ENCODE measurements around the gene LTK.

Gene LTK

GRCh38 chr15:41543521-41543870 is 29.9 kb upstream of the LTK start:
- in situ Hi-C loops (cut with HindIII; ENCODE audit: low pct_ligation_motif_present, low pct_unique_long_range_greater_than_20kb, low sequenced_read_pairs) = no loop called here
- no peak for DNase-seq

DNA sequence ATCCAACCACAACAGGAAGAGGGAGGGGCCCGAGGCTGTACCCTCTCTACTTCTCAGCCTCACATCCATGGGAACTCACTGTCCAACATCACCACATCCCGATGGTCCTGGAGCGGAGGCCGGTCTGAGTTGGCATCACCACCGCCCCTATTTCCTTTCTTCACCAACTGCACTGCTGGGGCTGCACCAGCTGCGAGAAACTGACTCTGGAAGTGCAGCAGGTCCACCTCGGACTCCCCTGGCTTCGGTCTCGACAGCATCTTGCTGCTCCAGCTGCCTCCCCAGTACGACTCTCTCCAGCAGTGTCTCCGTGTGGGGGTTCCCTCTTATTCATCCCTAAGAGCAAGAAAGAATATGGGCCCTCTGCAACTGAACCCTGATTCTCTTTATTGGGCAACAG is 23.2 kb upstream of the LTK start:
- DNase-seq = no peak
- in situ Hi-C loops (cut with HindIII; ENCODE audit: low pct_ligation_motif_present, low pct_unique_long_range_greater_than_20kb, low sequenced_read_pairs) = no loop called here

GRCh38 chr15:41535544-41535943 is 21.9 kb upstream of the LTK start:
- in situ Hi-C loops (cut with HindIII; ENCODE audit: low pct_ligation_motif_present, low pct_unique_long_range_greater_than_20kb, low sequenced_read_pairs) = no loop called here
- no peak for DNase-seq

- in situ Hi-C loops (cut with HindIII; ENCODE audit: low pct_ligation_motif_present, low pct_unique_long_range_greater_than_20kb, low sequenced_read_pairs) = no loop called here
- DNase-seq = no peak
These were observed 16.8 kb upstream of the LTK start for GRCh38 chr15:41530363-41530956.

DNA sequence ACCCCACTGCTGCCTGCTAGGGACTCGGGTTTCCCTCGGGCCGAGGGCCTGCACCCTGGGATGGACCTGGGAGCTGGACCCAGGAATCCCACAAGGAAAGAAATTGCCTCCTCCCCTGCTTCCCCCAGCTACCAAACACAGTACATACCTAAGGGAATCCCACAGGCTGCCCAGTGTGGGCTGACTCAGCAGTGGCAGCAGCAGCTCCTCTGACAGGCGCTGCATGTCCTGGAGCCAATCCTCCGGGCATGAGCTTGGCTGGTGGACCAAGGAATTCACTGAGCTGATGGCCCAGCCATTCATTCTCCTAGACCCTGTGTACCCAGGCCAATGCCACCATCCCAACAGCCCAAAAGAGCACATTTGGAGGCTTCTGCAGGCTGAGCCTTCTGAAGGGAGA is 9.5 kb upstream of the LTK start:
- no peak for DNase-seq
- in situ Hi-C loops (cut with HindIII; ENCODE audit: low pct_ligation_motif_present, low pct_unique_long_range_greater_than_20kb, low sequenced_read_pairs) = no loop called here

DNA sequence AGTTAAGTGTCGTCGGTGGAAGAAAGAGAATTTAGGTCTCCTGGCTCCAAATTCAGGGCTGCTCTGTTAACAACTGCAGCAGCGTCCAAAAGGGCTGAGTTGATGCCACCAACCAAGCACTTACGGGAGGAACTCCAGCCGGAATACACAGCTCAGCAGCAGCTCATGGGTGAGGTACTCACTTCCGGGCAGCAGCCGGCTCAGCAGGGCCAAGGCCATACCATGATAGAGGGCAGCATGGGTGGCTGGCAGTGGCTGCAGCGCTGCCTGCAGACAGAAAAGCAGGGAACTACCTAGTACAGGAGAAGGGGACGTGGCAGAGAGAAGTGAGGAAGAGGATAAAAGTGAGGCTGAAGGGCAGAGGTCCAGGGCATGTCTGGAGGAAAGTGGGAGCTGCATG is 8.0 kb upstream of the LTK start:
- in situ Hi-C loops (cut with HindIII; ENCODE audit: low pct_ligation_motif_present, low pct_unique_long_range_greater_than_20kb, low sequenced_read_pairs) = no loop called here
- DNase-seq = no peak

GRCh38 chr15:41520636-41521035 is 7.0 kb upstream of the LTK start:
- in situ Hi-C loops (cut with HindIII; ENCODE audit: low pct_ligation_motif_present, low pct_unique_long_range_greater_than_20kb, low sequenced_read_pairs) = no loop called here
- no peak for DNase-seq

GRCh38 chr15:41517895-41518449 is 4.3 kb upstream of the LTK start:
- in situ Hi-C loops (cut with HindIII; ENCODE audit: low pct_ligation_motif_present, low pct_unique_long_range_greater_than_20kb, low sequenced_read_pairs) = no loop called here
- DNase-seq = no peak

- DNase-seq = no peak
These were observed 604 bp downstream of the LTK start for GRCh38 chr15:41512940-41513505.

DNA sequence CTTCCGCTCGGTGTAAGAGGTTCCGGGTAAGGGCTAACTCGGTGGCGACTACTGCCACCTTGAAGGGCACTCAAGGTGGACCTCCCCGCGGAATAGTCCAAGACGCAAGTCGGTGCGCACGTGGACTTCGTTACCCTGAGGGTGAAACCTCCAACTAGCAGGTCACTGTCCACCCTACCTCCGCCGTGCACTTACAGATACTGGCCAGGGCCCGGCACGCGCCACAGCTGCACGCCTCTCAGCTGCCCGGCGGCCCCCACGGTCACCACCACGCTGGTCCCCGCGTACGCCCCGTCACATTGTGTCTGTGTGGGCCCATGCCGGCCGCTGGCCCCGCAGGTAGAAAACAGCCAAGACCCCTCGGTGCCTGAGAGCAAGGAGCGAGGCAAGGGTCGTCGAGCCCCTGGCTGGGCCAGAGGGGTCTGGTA is 1.1 kb downstream of the LTK start:
- in situ Hi-C loops (cut with HindIII; ENCODE audit: low pct_ligation_motif_present, low pct_unique_long_range_greater_than_20kb, low sequenced_read_pairs) = no loop called here
- no peak for DNase-seq

More at GRCh38 chr15:41512940-41513505, 604 bp downstream of the LTK start:
- in situ Hi-C loops (cut with HindIII; ENCODE audit: low pct_ligation_motif_present, low pct_unique_long_range_greater_than_20kb, low sequenced_read_pairs) = no loop called here

GRCh38 chr15:41511899-41512369 is 1.7 kb downstream of the LTK start:
- in situ Hi-C loops (cut with HindIII; ENCODE audit: low pct_ligation_motif_present, low pct_unique_long_range_greater_than_20kb, low sequenced_read_pairs) = no loop called here
- DNase-seq = no peak

DNA sequence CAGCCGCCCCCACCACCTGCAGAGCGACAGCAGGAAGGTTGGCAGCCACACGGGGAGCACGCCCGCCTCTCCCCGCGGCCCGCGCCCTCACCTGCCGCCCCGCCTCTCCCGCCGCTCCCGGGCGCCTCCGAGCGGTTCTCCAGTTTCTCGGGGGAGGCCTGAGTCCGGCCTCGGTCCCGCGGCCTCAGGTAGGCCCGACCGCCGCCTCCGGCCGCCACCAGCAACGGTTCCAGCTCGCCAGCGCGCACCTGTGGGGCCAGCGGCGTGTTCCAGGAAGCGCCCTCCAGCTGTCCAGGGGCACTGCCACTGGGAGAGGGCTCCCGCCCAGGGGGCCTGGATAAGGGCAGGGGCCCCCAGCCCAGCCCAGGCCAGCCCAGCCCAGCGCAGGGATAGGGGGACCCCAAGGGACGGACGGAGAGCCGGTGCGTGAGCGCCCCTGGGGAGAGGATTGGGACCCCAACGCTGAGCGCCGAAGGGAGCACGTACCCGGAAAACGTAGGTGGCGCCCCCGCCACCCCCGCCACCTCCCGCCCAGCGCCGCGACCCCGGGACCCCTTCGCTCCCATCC is 2.2 kb downstream of the LTK start:
- DNase-seq = no peak
- in situ Hi-C loops (cut with HindIII; ENCODE audit: low pct_ligation_motif_present, low pct_unique_long_range_greater_than_20kb, low sequenced_read_pairs) = no loop called here

DNA sequence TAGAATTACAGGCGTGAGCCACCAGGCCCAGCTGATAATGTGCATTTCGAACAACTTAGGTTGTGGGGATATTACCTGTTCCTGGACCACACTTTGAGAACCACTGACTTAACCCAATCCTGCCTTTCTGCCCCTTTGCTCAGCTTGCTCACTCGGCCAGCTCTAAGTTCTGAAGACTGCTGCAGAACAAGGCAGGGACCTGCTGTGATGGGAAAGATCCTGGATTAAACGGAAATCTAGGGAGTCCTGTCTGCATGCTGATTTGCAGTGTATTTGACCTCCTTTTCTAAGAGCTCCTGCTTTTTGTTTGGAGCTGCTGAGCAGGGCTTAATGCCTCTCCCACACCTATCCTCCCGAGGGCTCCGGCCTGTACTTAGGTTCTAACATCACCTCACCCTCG is 2.9 kb downstream of the LTK start:
- in situ Hi-C loops (cut with HindIII; ENCODE audit: low pct_ligation_motif_present, low pct_unique_long_range_greater_than_20kb, low sequenced_read_pairs) = no loop called here
- DNase-seq = no peak

DNA sequence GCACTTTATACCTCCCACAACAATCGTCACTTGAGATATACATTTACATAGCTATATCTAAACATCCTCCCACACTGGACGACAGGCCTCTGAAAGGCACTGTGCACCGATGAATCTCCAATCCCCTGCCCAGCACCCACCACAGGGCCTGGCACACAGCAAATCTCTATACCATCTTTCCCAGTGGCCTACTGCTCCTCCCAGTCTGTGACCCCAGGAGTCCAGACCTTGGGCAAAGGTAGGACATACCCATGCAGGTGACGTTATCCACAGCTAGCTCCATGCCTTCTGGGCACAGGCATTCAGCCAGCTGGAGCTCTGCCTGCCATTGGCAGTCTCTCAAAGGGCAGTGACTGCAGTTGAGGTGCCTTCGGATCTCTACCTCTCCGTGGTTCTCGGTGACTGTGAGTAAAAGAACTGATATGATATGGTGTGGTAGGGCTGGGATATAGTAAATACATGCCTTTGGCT is 5.8 kb downstream of the LTK start:
- no peak for DNase-seq
- in situ Hi-C loops (cut with HindIII; ENCODE audit: low pct_ligation_motif_present, low pct_unique_long_range_greater_than_20kb, low sequenced_read_pairs) = no loop called here

DNA sequence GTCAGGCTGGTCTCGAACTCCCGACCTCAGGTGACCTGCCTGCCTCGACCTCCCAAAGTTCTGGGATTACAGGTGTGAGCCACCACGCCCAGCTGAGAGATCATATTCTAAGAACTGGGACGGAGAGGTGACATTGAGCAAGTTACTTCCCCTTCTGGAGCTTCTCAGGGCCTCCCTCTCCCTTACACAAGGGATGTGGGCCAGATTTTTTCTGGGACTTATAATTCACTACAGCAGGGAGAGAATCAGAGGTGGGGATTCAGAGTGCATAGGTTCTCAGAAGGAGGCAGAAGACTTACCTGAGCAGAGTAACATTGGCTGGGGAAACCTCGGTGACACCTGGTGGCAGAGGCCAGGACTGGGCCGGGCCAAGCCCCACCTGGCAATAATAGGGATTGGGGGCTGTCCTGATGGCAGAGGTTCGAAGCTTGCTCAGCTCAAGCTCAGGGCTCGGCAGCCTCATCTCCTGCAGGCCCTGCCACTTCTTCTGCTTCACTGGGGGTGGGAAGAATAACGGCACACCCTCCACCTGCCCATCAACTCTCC is 6.8 kb downstream of the LTK start:
- in situ Hi-C loops (cut with HindIII; ENCODE audit: low pct_ligation_motif_present, low pct_unique_long_range_greater_than_20kb, low sequenced_read_pairs) = no loop called here
- no peak for DNase-seq

GRCh38 chr15:41505776-41506175 is 7.9 kb downstream of the LTK start:
- in situ Hi-C loops (cut with HindIII; ENCODE audit: low pct_ligation_motif_present, low pct_unique_long_range_greater_than_20kb, low sequenced_read_pairs) = no loop called here
- DNase-seq = no peak

DNA sequence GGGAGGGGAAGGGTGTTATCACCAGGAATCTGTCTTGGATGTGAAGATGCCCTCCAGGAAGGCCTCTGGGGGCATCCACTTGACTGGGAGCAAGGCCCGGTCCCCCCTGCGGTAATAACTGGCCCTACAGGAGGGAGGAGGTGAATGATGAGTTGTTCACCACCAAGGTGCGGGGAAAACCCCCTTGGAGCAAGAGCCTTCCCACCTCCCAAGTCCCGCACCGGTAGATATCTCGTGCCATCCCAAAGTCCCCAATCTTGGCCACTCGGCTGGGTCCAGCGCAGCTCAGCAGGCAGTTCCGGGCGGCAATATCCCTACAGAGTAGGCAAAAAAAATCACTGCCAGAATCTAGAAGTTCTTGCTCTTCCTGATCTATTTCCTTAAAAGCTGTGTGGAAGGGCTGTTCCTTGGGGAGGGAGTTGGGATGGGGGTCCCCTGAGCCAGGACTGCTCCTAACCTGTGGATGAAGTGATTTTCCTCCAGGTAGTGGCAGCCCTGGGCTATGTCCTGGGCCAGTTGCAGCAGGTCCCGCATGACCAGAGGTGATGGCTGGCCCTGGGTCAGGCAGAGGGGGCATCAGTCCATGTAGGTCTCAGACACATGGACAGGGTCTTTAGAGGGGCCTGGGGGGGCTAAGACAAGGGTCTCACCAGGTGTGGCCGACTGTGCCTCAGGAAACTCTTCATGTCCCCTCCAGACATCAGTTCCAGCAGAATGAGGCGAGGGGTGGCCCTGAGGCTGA is 8.7 kb downstream of the LTK start:
- in situ Hi-C loops (cut with HindIII; ENCODE audit: low pct_ligation_motif_present, low pct_unique_long_range_greater_than_20kb, low sequenced_read_pairs) = no loop called here
- no peak for DNase-seq

- no peak for DNase-seq
- in situ Hi-C loops (cut with HindIII; ENCODE audit: low pct_ligation_motif_present, low pct_unique_long_range_greater_than_20kb, low sequenced_read_pairs) = no loop called here
These were observed 10.0 kb downstream of the LTK start for GRCh38 chr15:41503669-41504010.
